Smooth muscle cell (in vitro differentiated cells): ENCODE measurements around the gene SDC4. TPM values are rescaled to one million over a fixed set of nuclear protein-coding genes. Genes with fewer than 3 reads are reported as not detected.

ENCODE experiments used
- DNase-seq: peaks from one replicate; lab custom pipeline; 2025; ENCODE audit not compliant: unreplicated experiment; lab: John Stamatoyannopoulos, UW
- H2AFZ ChIP-seq: fragments of 200-600 bp; sonication (generic); 2 replicates; pipeline ENCODE4 v1.6.0; 2016; ENCODE audit warnings: antibody characterized with exemption, low read depth, mild to moderate bottlenecking
- H3F3A ChIP-seq: fragments of 200-600 bp; sonication (generic); 2 replicates; pipeline ENCODE4 v1.6.0; 2017; ENCODE audit warnings: antibody characterized with exemption, low read depth
- H3K27ac ChIP-seq: fragments of 200-600 bp; sonication (generic); 2 replicates; pipeline ENCODE4 v1.5.1; 2016; ENCODE audit warnings: low read depth, mild to moderate bottlenecking
- H3K27me3 ChIP-seq: fragments of 200-600 bp; sonication (generic); 2 replicates; pipeline ENCODE4 v1.6.1; 2016; ENCODE audit warnings: low read depth, mild to moderate bottlenecking
- H3K36me3 ChIP-seq: fragments of 200-600 bp; sonication (generic); 2 replicates; pipeline ENCODE4 v1.5.1; 2016; ENCODE audit warnings: low read depth
- H3K4me1 ChIP-seq: fragments of 200-600 bp; sonication (generic); 2 replicates; pipeline ENCODE4 v1.5.1; 2016; ENCODE audit warnings: low read depth
- H3K4me2 ChIP-seq: fragments of 200-600 bp; sonication (generic); 2 replicates; pipeline ENCODE4 v1.6.0; 2016; ENCODE audit warnings: mild to moderate bottlenecking
- H3K4me3 ChIP-seq: fragments of 200-600 bp; sonication (generic); 2 replicates; pipeline ENCODE4 v1.5.1; 2016; ENCODE audit warnings: mild to moderate bottlenecking
- H3K79me2 ChIP-seq: fragments of 200-600 bp; sonication (generic); 2 replicates; pipeline ENCODE4 v1.6.0; 2016; ENCODE audit warnings: low read depth, mild to moderate bottlenecking
- H3K9ac ChIP-seq: fragments of 200-600 bp; sonication (generic); 2 replicates; pipeline ENCODE4 v1.6.0; 2016; ENCODE audit warnings: low read depth
- H3K9me3 ChIP-seq: fragments of 200-600 bp; sonication (generic); replicated peaks from 2 replicates; pipeline ENCODE4 v1.5.1; 2016; ENCODE audit warnings: low read depth
- H4K20me1 ChIP-seq: fragments of 200-600 bp; sonication (generic); 2 replicates; pipeline ENCODE4 v1.6.0; 2016; ENCODE audit warnings: low read depth
- WGBS: methylation state at CpG from one replicate; pipeline ENCODE4 v1.1.7; 2016; ENCODE audit warnings: low lambda C conversion rate; 5-methylcytosine and 5-hydroxymethylcytosine counted together
- polyA plus RNA-seq: library from polyadenylated mRNA; unstranded; fragments of >200 nt; fragmentation: Nextera tagmentation; extraction: Ambion mirVana; gene quantifications from 2 replicates; pipeline ENCODE4 v1.2.1, GENCODE V29; 2016
- total RNA-seq: library from RNA; depleted of rRNA; stranded (reverse); fragments of >200 nt; gene quantifications from 2 replicates; pipeline ENCODE4 v1.2.3, GENCODE V29; 2014
- TF ChIP-seq, protein P1 (sequence below): fragments of 200-600 bp; sonication (generic); IDR thresholded peaks from 2 replicates; pipeline ENCODE4 v1.5.1; 2017; ENCODE audit warnings: borderline replicate concordance, mild to moderate bottlenecking, antibody characterized with exemption; ENCODE audit not compliant: insufficient read depth, poor library complexity, severe bottlenecking

The SDC4 gene
- total and polyA plus RNA-seq, 2 experiments from 2014 or later = 45.0 to 70.7 TPM

DNA sequence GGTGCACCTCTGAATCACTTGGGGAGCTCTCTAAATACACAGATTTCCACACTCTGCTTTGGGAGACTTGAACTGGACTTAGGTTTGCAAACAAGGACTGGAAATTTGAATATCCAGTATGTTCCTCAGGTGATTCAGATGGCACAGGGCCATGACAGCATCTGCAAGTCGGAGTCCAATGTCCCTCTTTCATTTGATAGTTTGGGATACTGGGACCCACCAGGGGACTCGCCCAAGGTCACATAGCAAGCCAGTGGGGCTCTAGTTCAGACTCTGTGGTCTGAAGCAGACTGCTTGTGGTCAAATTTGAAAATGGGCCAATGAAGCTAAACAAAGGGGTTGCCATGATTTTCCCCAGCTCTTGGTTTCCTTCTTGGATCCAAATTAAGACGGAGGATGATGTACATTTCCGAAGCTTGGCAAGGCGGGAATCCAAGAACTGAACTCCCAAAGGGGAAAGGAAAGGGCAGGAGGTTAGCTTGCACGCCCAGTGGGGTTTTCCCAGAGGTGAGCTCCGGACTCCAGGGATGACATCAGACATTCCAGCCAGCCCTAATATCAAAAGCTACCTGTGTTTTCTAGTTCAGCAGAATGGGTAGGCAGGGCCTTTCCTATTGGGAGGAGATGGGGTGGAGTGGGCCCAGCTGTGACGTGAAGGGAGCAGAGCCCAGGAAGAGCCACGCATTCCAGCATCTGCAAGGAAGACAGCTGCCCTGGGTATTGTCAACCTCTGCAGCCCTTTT, 11.4 kb upstream of the SDC4 start:
- no peak overlapping the region for H3K4me3 ChIP-seq
- peak overlapping the region; percentile 92 for H3K27ac ChIP-seq
- peak overlapping the region; percentile 33 for H3K9ac ChIP-seq
- peaks cover 5% of the 10 kb centered on the region for H4K20me1 ChIP-seq
- no peak overlapping the region for H2AFZ ChIP-seq
- H3K27me3 ChIP-seq = no peaks in the 10 kb centered on the region
- TF ChIP-seq, protein P1, sequence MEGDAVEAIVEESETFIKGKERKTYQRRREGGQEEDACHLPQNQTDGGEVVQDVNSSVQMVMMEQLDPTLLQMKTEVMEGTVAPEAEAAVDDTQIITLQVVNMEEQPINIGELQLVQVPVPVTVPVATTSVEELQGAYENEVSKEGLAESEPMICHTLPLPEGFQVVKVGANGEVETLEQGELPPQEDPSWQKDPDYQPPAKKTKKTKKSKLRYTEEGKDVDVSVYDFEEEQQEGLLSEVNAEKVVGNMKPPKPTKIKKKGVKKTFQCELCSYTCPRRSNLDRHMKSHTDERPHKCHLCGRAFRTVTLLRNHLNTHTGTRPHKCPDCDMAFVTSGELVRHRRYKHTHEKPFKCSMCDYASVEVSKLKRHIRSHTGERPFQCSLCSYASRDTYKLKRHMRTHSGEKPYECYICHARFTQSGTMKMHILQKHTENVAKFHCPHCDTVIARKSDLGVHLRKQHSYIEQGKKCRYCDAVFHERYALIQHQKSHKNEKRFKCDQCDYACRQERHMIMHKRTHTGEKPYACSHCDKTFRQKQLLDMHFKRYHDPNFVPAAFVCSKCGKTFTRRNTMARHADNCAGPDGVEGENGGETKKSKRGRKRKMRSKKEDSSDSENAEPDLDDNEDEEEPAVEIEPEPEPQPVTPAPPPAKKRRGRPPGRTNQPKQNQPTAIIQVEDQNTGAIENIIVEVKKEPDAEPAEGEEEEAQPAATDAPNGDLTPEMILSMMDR = no peak
- H3F3A ChIP-seq = peaks cover 28% of the 10 kb centered on the region
- no peak for DNase-seq
- H3K79me2 ChIP-seq = peaks cover 7% of the 10 kb centered on the region
- H3K9me3 ChIP-seq = no peaks in the 10 kb centered on the region
- H3K4me2 ChIP-seq = peak overlapping the region; percentile 77
- H3K4me1 ChIP-seq = peaks cover 33% of the 10 kb centered on the region
- WGBS = 41% methylated on average over 9 of the region's 9 CpGs
- H3K36me3 ChIP-seq = no peaks in the 10 kb centered on the region

DNA sequence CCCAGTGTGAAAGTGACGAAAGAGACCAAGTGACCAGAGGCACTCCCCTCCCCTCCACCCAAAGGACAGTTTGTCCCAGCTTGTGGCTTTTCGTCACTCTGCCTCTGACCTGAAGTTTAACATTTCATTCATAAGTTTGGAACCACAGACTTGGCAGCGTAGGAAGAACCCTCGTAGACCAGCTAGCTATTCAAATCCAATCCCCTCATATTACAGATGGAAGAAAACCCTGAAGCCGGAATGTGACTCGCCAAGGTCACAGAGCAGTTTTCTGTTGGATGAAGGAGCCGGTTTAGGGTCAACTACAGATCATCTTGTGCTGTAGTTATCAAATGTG, 10.8 kb upstream of the SDC4 start:
- WGBS = 47% methylated on average over 7 of the region's 7 CpGs
- H3K4me3 ChIP-seq = no peak overlapping the region
- no peaks in the 10 kb centered on the region for H3K9me3 ChIP-seq
- H3K79me2 ChIP-seq = peaks cover 6% of the 10 kb centered on the region
- H3K27me3 ChIP-seq = no peaks in the 10 kb centered on the region
- peaks cover 34% of the 10 kb centered on the region for H3F3A ChIP-seq
- no peak overlapping the region for H2AFZ ChIP-seq
- H3K4me2 ChIP-seq = peak overlapping the region; percentile 40
- H3K36me3 ChIP-seq = no peaks in the 10 kb centered on the region
- H4K20me1 ChIP-seq = peaks cover 5% of the 10 kb centered on the region
- H3K9ac ChIP-seq = peak overlapping the region; percentile 33
- H3K4me1 ChIP-seq = peaks cover 38% of the 10 kb centered on the region
- H3K27ac ChIP-seq = peak overlapping the region; percentile 92
- TF ChIP-seq, protein P1 = no peak
- DNase-seq = no peak

DNA sequence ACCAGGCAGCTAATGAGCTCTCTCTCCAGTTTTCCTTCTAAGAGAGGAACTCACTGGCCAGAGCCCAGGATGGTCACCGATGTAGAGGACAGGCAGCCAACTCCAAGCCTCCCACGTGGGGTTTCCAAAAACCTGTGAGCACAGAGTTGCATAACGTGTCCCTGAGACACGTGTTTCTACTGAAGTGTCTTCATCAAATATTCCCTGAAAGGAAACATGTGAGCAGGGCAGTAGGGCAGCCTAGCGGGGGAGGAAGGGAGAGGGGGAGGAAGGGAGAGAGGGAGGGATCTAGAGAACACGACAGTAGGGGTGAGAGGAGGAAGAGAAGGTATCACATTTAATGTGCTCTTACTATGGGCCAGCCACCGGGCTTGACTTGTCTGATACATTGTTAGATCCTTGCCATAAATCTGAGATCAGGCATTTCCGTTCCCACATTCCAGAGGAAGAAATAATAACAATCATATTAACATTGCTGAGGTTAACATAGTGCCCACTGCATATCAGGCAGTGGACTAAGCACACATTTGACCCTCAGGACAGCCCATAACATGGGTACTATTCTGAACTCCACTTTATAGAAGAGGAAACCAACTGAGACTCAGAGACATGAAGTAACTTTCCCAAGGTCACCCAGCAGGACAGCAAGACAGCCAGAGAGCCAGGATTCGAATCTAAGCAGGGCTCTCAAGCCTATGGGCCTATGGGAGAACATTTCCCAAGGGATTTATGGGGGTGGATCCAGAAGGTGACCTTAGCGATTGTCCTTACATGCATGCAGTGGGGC, 10.3 kb upstream of the SDC4 start:
- peaks cover 37% of the 10 kb centered on the region for H3K4me1 ChIP-seq
- H2AFZ ChIP-seq = no peak overlapping the region
- H3K27ac ChIP-seq = peak overlapping the region; percentile 92
- H3K79me2 ChIP-seq = peaks cover under 1% of the 10 kb centered on the region
- no peaks in the 10 kb centered on the region for H3K36me3 ChIP-seq
- peak overlapping the region; percentile 40 for H3K4me2 ChIP-seq
- H3K27me3 ChIP-seq = no peaks in the 10 kb centered on the region
- H3K9me3 ChIP-seq = no peaks in the 10 kb centered on the region
- peak overlapping the region; percentile 33 for H3K9ac ChIP-seq
- H4K20me1 ChIP-seq = peaks cover 5% of the 10 kb centered on the region
- no peak overlapping the region for H3K4me3 ChIP-seq
- TF ChIP-seq, protein P1 = no peak
- H3F3A ChIP-seq = peaks cover 37% of the 10 kb centered on the region
- 35% methylated on average over 8 of the region's 10 CpGs for WGBS
- DNase-seq = no peak
